ENCODE measurements around the gene SNRNP48. TPM values are rescaled to one million over a fixed set of nuclear protein-coding genes. Genes with fewer than 3 reads are reported as not detected.

Gene SNRNP48
- total RNA-seq, 1 experiment from 2014 or later: 29.1 TPM

GRCh38 chr6:7650878-7651277 is 60.9 kb downstream of the SNRNP48 start:
- TF ChIP-seq, protein P1, sequence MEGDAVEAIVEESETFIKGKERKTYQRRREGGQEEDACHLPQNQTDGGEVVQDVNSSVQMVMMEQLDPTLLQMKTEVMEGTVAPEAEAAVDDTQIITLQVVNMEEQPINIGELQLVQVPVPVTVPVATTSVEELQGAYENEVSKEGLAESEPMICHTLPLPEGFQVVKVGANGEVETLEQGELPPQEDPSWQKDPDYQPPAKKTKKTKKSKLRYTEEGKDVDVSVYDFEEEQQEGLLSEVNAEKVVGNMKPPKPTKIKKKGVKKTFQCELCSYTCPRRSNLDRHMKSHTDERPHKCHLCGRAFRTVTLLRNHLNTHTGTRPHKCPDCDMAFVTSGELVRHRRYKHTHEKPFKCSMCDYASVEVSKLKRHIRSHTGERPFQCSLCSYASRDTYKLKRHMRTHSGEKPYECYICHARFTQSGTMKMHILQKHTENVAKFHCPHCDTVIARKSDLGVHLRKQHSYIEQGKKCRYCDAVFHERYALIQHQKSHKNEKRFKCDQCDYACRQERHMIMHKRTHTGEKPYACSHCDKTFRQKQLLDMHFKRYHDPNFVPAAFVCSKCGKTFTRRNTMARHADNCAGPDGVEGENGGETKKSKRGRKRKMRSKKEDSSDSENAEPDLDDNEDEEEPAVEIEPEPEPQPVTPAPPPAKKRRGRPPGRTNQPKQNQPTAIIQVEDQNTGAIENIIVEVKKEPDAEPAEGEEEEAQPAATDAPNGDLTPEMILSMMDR (IDR thresholded peaks at IDR 0.05; ENCODE audit: insufficient read depth in 1 of 2, low read depth in 1 of 2, low read length in 1 of 2, severe bottlenecking in 1 of 2, unreplicated experiment in 1 of 2): no peak
- ChIA-PET POLR2A (no interaction called here), CTCF (interaction anchor here (0.9 kb wide), 1 partner anchor 23 kb away, joined by 3 read pairs; no protein-coding TSS in a partner anchor)
- no peak for DNase-seq
- H3K27me3 ChIP-seq (replicated peaks; ENCODE audit: control insufficient read depth, insufficient read depth, low read length): no peaks in the 10 kb centered on the region
- Mint-ChIP-seq H3K36me3 (ENCODE audit: insufficient read depth, unreplicated experiment) (no peaks in the 10 kb centered on the region), H3K9me3 (ENCODE audit: unreplicated experiment) (no peaks in the 10 kb centered on the region), H3K27me3 (ENCODE audit: insufficient read depth, unreplicated experiment) (no peaks in the 10 kb centered on the region), H3K4me3 (ENCODE audit: unreplicated experiment) (no peak overlapping the region), H3K27ac (ENCODE audit: unreplicated experiment) (no peak overlapping the region), H3K4me1 (ENCODE audit: low read depth, unreplicated experiment) (no peaks in the 10 kb centered on the region)
- no TSS peak for BruUV-seq (replicated peaks)
- no peaks in the 10 kb centered on the region for H3K9me3 ChIP-seq
- no peaks in the 10 kb centered on the region for H3K36me3 ChIP-seq (ENCODE audit: control insufficient read depth, insufficient read depth, low read length)
- H3K4me1 ChIP-seq: no peaks in the 10 kb centered on the region
- intact Hi-C loops (cut with micrococcal nuclease; ENCODE audit: unreplicated experiment): no loop called here
- no peak overlapping the region for H3K4me3 ChIP-seq (ENCODE audit: low read depth, low read length)

DNA sequence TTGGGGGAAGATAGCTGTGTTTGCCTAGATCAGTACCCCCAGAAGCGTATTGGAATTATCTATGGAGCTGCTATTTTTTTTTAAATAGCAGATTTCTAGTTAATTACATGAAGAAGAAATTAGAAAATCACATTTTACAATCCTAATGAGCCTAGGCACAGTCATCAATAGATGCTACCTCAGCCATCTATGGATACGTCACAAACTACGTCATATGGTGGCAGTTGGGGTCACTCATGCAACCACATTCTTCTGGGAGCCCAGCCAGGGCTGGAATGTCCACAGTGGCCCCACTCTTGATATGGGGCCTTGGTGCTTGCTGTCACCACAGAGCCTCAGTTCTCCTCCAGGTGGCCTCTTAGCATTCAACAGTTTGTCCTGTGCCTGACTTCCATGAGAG is 63.0 kb downstream of the SNRNP48 start:
- BruUV-seq (replicated peaks): no TSS peak
- H3K36me3 ChIP-seq (ENCODE audit: control insufficient read depth, insufficient read depth, low read length): no peaks in the 10 kb centered on the region
- H3K27me3 ChIP-seq (replicated peaks; ENCODE audit: control insufficient read depth, insufficient read depth, low read length): no peaks in the 10 kb centered on the region
- Mint-ChIP-seq H3K4me1 (ENCODE audit: low read depth, unreplicated experiment) (no peaks in the 10 kb centered on the region), H3K27me3 (ENCODE audit: insufficient read depth, unreplicated experiment) (no peaks in the 10 kb centered on the region), H3K36me3 (ENCODE audit: insufficient read depth, unreplicated experiment) (no peaks in the 10 kb centered on the region), H3K9me3 (ENCODE audit: unreplicated experiment) (no peaks in the 10 kb centered on the region), H3K27ac (ENCODE audit: unreplicated experiment) (no peak overlapping the region), H3K4me3 (ENCODE audit: unreplicated experiment) (no peak overlapping the region)
- TF ChIP-seq, protein P1 (IDR thresholded peaks at IDR 0.05; ENCODE audit: insufficient read depth in 1 of 2, low read depth in 1 of 2, low read length in 1 of 2, severe bottlenecking in 1 of 2, unreplicated experiment in 1 of 2): no peak
- no peak for DNase-seq
- ChIA-PET CTCF (no interaction called here), POLR2A (no interaction called here)
- H3K4me1 ChIP-seq: no peaks in the 10 kb centered on the region
- intact Hi-C loops (cut with micrococcal nuclease; ENCODE audit: unreplicated experiment): no loop called here
- no peaks in the 10 kb centered on the region for H3K9me3 ChIP-seq
- no peak overlapping the region for H3K4me3 ChIP-seq (ENCODE audit: low read depth, low read length)

- Histone ChIP-seq H3K4me3 (ENCODE audit: low read depth, low read length) (no peak overlapping the region), H3K27me3 (replicated peaks; ENCODE audit: control insufficient read depth, insufficient read depth, low read length) (peaks cover 1% of the 10 kb centered on the region; the same call in 1 of the 2 replicates), H3K4me1 (no peaks in the 10 kb centered on the region), H3K9me3 (no peaks in the 10 kb centered on the region), H3K36me3 (ENCODE audit: control insufficient read depth, insufficient read depth, low read length) (no peaks in the 10 kb centered on the region)
- intact Hi-C loops (cut with micrococcal nuclease; ENCODE audit: unreplicated experiment): no loop called here
- no peak overlapping the region for H3K27ac Mint-ChIP-seq (ENCODE audit: unreplicated experiment)
- no peak for DNase-seq
- TF ChIP-seq, protein P1 (IDR thresholded peaks at IDR 0.05; ENCODE audit: insufficient read depth in 1 of 2, low read depth in 1 of 2, low read length in 1 of 2, severe bottlenecking in 1 of 2, unreplicated experiment in 1 of 2): no peak
- CTCF ChIA-PET: no interaction called here
- POLR2A ChIA-PET: no interaction called here
- H3K4me1 Mint-ChIP-seq (ENCODE audit: low read depth, unreplicated experiment): no peaks in the 10 kb centered on the region
- no peak overlapping the region for H3K4me3 Mint-ChIP-seq (ENCODE audit: unreplicated experiment)
- H3K27me3 Mint-ChIP-seq (ENCODE audit: insufficient read depth, unreplicated experiment): no peaks in the 10 kb centered on the region
- H3K9me3 Mint-ChIP-seq (ENCODE audit: unreplicated experiment): no peaks in the 10 kb centered on the region
- no TSS peak for BruUV-seq (replicated peaks)
- no peaks in the 10 kb centered on the region for H3K36me3 Mint-ChIP-seq (ENCODE audit: insufficient read depth, unreplicated experiment)
Measured at GRCh38 chr6:7656355-7656754, 66.4 kb downstream of the SNRNP48 start.

All from Caco-2 (cell line).